GM12874 (cell line): Measurements from ENCODE around the gene LRRTM4.

ENCODE experiments used
- TF ChIP-seq, protein P1 (sequence below): IDR thresholded peaks from 2 replicates; pipeline ENCODE4 v1.5.1; 2011; ENCODE audit warnings: low read depth, mild to moderate bottlenecking, control low read depth, low read length, moderate library complexity; ENCODE audit not compliant: insufficient read depth

Gene LRRTM4

DNA sequence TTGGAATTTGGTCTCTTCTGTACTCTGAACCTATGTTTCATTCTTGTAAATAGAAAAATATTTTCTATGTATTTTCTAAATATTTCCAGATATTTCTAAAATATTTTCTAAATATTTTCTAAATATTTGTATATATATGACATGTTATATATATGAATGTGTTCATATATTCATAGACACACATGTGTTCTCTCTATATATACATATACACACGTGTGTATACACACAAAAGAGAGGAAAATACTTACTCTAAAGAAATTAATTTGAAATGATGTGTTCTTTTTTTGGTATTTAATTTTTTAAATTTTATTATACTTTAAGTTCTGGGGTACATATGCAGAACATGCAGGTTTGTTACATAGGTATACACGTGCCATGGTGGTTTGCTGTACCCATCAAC is 589.6 kb downstream of the LRRTM4 start:
- TF ChIP-seq, protein P1, sequence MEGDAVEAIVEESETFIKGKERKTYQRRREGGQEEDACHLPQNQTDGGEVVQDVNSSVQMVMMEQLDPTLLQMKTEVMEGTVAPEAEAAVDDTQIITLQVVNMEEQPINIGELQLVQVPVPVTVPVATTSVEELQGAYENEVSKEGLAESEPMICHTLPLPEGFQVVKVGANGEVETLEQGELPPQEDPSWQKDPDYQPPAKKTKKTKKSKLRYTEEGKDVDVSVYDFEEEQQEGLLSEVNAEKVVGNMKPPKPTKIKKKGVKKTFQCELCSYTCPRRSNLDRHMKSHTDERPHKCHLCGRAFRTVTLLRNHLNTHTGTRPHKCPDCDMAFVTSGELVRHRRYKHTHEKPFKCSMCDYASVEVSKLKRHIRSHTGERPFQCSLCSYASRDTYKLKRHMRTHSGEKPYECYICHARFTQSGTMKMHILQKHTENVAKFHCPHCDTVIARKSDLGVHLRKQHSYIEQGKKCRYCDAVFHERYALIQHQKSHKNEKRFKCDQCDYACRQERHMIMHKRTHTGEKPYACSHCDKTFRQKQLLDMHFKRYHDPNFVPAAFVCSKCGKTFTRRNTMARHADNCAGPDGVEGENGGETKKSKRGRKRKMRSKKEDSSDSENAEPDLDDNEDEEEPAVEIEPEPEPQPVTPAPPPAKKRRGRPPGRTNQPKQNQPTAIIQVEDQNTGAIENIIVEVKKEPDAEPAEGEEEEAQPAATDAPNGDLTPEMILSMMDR = no peak

- TF ChIP-seq, protein P1 = no peak
These were observed 592.0 kb downstream of the LRRTM4 start for GRCh38 chr2:76930056-76930744.

DNA sequence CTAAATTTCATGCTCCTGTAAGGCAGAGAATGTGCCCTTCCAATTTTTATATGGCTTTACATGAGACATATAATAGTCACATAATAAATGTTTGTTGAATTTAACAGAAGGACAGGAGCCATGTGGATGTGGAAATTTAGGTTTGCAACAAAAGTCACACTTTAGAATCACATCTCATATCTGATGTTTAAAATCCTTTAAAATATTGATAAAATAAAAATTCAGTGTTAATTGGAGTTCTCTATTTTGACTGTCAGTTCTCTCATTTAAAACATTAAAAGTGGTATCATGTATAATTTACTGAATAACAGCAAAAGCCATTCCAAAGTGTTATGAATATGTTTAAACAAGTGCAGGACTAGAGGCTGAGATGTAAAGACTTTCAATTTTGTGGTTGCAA is 594.1 kb downstream of the LRRTM4 start:
- TF ChIP-seq, protein P1 = no peak

GRCh38 chr2:76921006-76921405 is 601.2 kb downstream of the LRRTM4 start:
- TF ChIP-seq, protein P1 = no peak

DNA sequence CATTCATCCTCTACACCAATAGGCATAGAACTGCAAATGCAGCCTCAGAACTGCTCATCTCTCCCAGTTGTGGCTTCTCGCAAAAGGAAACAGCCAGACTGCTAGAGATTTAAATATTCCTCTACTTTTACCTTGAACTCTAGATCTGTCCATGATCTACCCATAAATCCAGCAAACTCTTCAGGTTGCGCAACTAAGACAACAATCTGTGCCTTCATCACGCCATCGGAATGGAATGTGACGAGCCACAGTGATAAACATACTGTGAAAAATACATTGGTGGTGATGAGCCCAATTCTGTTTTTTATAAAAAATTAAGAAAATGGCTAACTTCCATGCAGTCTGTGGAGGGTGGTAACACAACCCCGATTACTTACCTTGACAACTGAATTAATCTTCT is 626.7 kb downstream of the LRRTM4 start:
- TF ChIP-seq, protein P1 = no peak

- TF ChIP-seq, protein P1 = no peak
These were observed 651.6 kb downstream of the LRRTM4 start for GRCh38 chr2:76870581-76870980.

DNA sequence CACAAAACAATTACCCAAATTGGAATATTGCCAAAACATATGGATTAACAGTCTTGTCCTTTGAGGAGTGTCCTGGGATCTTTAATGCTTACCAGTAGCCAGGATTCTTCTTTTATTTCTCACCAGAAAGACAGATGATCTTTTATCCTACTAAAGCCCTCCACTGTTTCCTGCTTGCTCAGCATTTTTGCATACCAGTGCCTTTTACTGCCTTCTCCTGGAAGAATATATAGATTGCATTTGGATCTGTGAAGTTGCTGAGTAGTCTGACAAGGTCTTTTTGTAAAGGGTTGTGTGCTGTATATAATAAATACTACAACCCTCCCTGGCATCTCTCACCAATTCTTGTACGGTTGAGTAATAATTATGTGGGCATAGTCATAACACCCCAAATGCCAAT is 652.2 kb downstream of the LRRTM4 start:
- TF ChIP-seq, protein P1 = no peak

DNA sequence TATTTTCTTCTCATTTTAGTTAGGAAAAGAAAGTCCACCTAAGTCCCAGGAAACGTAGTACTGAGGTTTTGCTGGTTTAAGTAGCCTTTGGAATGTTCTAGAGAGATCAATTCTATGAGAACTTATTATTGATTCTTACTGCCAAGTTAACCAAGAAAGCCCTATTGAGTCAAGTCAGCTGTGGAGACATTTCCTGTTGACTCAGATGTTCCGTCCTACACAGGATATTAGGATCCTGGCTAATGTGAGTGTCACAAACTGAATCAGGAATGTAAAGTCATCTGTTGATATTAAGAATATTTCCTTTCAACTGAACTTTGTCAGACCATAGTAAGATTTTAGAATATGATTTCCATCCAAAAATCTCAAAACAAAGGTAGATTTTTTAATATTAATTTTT is 654.3 kb downstream of the LRRTM4 start:
- TF ChIP-seq, protein P1 = no peak
